Esophagus muscularis mucosa (tissue), 4 donors: ENCODE data around the gene PCGF5. TPM values are rescaled to one million over a fixed set of nuclear protein-coding genes. Genes with fewer than 3 reads are reported as not detected.

ENCODE experiments used
- DNase-seq: peaks from one replicate; pipeline ENCODE4 v3.0.0-alpha.2; 2017; ENCODE audit errors: extremely low spot score
- H3K27ac ChIP-seq, 4 donors: fragments of 200-600 bp; sonication (generic); replicated peaks in 1 of 4; 1 replicate in 3 of 4; 2 replicates in 1 of 4; pipeline ENCODE4 v1.5.1; 2016 to 2019; ENCODE audit warnings: mild to moderate bottlenecking in 1 of 4
- H3K27me3 ChIP-seq, 4 donors: fragments of 200-600 bp; sonication (generic); one replicate each; pipeline versions ENCODE4 v1.5.1 to v1.6.0; 2016 to 2019
- H3K36me3 ChIP-seq, 4 donors: fragments of 200-600 bp; sonication (generic); one replicate each; pipeline ENCODE4 v1.5.1; 2016 to 2019
- H3K4me1 ChIP-seq, 4 donors: fragments of 200-600 bp; sonication (generic); one replicate each; pipeline ENCODE4 v1.5.1; 2016 to 2019
- H3K4me3 ChIP-seq, 4 donors: fragments of 200-600 bp; sonication (generic); 1 replicate in 2 of 4; 2 replicates in 2 of 4; pipeline ENCODE4 v1.5.1; 2016 to 2019; ENCODE audit warnings: mild to moderate bottlenecking in 4 of 4, moderate library complexity in 1 of 4
- H3K9me3 ChIP-seq, 4 donors: fragments of 200-600 bp; sonication (generic); 1 replicate in 3 of 4; 2 replicates in 1 of 4; pipeline ENCODE4 v1.5.1; 2016 to 2019
- CTCF ChIP-seq, 3 experiments: fragments of 200-600 bp in 2 of 3; fragments of 450-650 bp in 1 of 3; sonication (generic) in 2 of 3; IDR thresholded peaks; one replicate each; pipeline ENCODE4 v1.5.1; 2017 to 2019; ENCODE audit warnings: antibody characterized with exemption in 3 of 3, mild to moderate bottlenecking in 2 of 3, moderate library complexity in 1 of 3
- EP300 ChIP-seq: sonication (generic); formaldehyde crosslinking; IDR thresholded peaks from one replicate; pipeline ENCODE4 v1.6.1; 2017; ENCODE audit warnings: antibody characterized with exemption
- POLR2A ChIP-seq: fragments of 450-650 bp; IDR thresholded peaks from one replicate; pipeline ENCODE4 v1.6.1; 2017; ENCODE audit warnings: antibody characterized with exemption, moderate library complexity, mild to moderate bottlenecking, low read depth
- POLR2AphosphoS5 ChIP-seq, 2 donors: sonication (generic); formaldehyde crosslinking; IDR thresholded peaks; one replicate each; pipeline ENCODE4 v1.6.1; 2017; ENCODE audit warnings: antibody characterized with exemption in 2 of 2
- WGBS: methylation state at CpG from one replicate; pipeline ENCODE4 v1.1.5; 2018; 5-methylcytosine and 5-hydroxymethylcytosine counted together
- intact Hi-C: fragments of 100-400 bp; cut with DNase I; formaldehyde crosslinking; loops from one replicate; pipeline ENCODE4 v1.15.1; 2023
- total RNA-seq, 4 donors: library from RNA; depleted of rRNA; stranded (reverse); fragments of >200 nt; gene quantifications; one replicate each; pipeline versions ENCODE4 v1.1.0 to v1.2.1, GENCODE V29; 2016

Gene PCGF5
- total RNA-seq, 4 donors from 2014 or later, result 41.6 to 62.7 (median 52.6) TPM

- Histone ChIP-seq H3K27ac (no peak overlapping the region), H3K4me1 (peaks cover 17 to 50% (median 27%) of the 10 kb centered on the region in 4 donors), H3K27me3 (no peaks in the 10 kb centered on the region), H3K36me3 (no peaks in the 10 kb centered on the region), H3K9me3 (no peaks in the 10 kb centered on the region), H3K4me3 (no peak overlapping the region)
- intact Hi-C loops, result no loop called here
- DNase-seq, result no peak
- no peak for TF ChIP-seq POLR2A
- TF ChIP-seq POLR2AphosphoS5 (IDR thresholded peaks at IDR 0.05), result no peak
- TF ChIP-seq EP300, result no peak
- no peak for TF ChIP-seq CTCF (IDR thresholded peaks at IDR 0.05)
These were observed 11.8 kb upstream of the PCGF5 start for GRCh38 chr10:91208642-91209041.

GRCh38 chr10:91210014-91210413 lies 10.4 kb upstream of the PCGF5 start:
- Histone ChIP-seq H3K36me3 (no peaks in the 10 kb centered on the region), H3K4me1 (peaks cover 11 to 44% (median 23%) of the 10 kb centered on the region in 4 donors), H3K9me3 (no peaks in the 10 kb centered on the region), H3K4me3 (no peak overlapping the region), H3K27me3 (no peaks in the 10 kb centered on the region), H3K27ac (no peak overlapping the region)
- WGBS, result 93% methylated on average over 3 of the region's 3 CpGs
- no peak for DNase-seq
- TF ChIP-seq POLR2A (no peak), POLR2AphosphoS5 (IDR thresholded peaks at IDR 0.05) (no peak), EP300 (no peak)
- intact Hi-C loops, result no loop called here

- DNase-seq, result peak; percentile 72
- peaks cover 11 to 44% (median 22%) of the 10 kb centered on the region in 4 donors for H3K4me1 ChIP-seq
- no peak overlapping the region for H3K4me3 ChIP-seq
- intact Hi-C loops, result no loop called here
- no peaks in the 10 kb centered on the region for H3K27me3 ChIP-seq
- no peak overlapping the region for H3K27ac ChIP-seq
- H3K36me3 ChIP-seq, result no peaks in the 10 kb centered on the region
- no peaks in the 10 kb centered on the region for H3K9me3 ChIP-seq
- TF ChIP-seq CTCF (IDR thresholded peaks at IDR 0.05) (no peak), POLR2A (no peak)
These were observed 10.0 kb upstream of the PCGF5 start for GRCh38 chr10:91210435-91210834.

- TF ChIP-seq CTCF (IDR thresholded peaks at IDR 0.05) (no peak), POLR2AphosphoS5 (IDR thresholded peaks at IDR 0.05) (no peak), EP300 (no peak), POLR2A (no peak)
- Histone ChIP-seq H3K36me3 (no peaks in the 10 kb centered on the region), H3K9me3 (no peaks in the 10 kb centered on the region), H3K4me3 (no peak overlapping the region), H3K4me1 (peaks cover 8 to 31% (median 21%) of the 10 kb centered on the region in 4 donors), H3K27ac (no peak overlapping the region), H3K27me3 (no peaks in the 10 kb centered on the region)
- intact Hi-C loops, result no loop called here
- WGBS, result 77% methylated on average over 2 of the region's 2 CpGs
- DNase-seq, result peak; percentile 29
These were observed 8.8 kb upstream of the PCGF5 start for GRCh38 chr10:91211675-91212074.

- WGBS, result 90% methylated on average over 2 of the region's 2 CpGs
- H3K4me1 ChIP-seq, result peaks cover 10 to 23% (median 17%) of the 10 kb centered on the region in 4 donors
- no peak overlapping the region for H3K27ac ChIP-seq
- TF ChIP-seq CTCF (IDR thresholded peaks at IDR 0.05) (no peak), POLR2AphosphoS5 (IDR thresholded peaks at IDR 0.05) (no peak), EP300 (no peak), POLR2A (no peak)
- H3K27me3 ChIP-seq, result no peaks in the 10 kb centered on the region
- no peak overlapping the region for H3K4me3 ChIP-seq
- DNase-seq, result no peak
- no peaks in the 10 kb centered on the region for H3K36me3 ChIP-seq
- H3K9me3 ChIP-seq, result no peaks in the 10 kb centered on the region
- intact Hi-C loops, result no loop called here
These were observed 5.6 kb upstream of the PCGF5 start for GRCh38 chr10:91214911-91215310.
